Left hindlimb (tissue), 1 donor: ENCODE data around the gene PPP2R2B.
"Not testable (repeated sequence)": the region's sequence is repeated elsewhere in the genome, so short reads cannot be mapped to it uniquely, and the experiment has no call there.

Experiments used
- DNase-seq: peaks from one replicate; pipeline ENCODE4 v3.0.0-alpha.2; 2018

The PPP2R2B gene

DNA sequence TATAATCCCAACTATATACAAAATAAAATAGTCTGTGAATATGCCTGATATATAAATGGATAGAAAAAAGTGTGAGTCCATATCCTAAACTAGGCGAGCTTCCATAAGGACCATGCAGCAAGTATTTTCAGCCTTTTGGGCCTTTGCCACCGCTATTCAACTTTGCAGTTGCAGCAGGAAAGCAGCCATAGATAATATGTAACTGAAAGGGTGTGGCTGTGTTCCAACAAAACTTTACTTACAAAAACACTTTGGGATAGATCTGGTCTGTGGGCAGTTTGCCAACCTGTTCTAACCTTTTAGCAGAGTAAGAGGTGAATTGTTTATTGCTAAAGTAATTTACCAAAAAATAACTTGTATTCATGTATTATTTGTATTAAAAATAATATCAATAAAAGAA, 234.8 kb downstream of the PPP2R2B start:
- no peak for DNase-seq

DNA sequence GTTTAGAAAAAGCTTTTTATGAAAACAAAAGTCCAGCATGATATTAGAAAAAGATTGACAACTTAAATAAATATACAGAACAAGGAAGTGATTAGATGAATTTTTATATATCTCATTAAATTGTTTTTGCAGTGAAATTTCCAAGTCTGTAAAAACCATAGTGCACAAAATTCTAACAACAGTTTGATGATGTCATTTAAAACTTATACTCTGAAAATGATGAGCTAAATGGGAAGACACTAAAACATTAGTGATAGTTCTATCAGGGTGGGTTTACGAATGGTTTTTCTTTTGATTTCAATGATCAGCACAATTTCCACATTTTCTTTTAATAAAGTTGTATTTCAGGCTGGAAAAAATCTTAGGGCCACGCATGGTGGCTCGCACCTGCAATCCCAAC, 236.1 kb downstream of the PPP2R2B start:
- no peak for DNase-seq

DNA sequence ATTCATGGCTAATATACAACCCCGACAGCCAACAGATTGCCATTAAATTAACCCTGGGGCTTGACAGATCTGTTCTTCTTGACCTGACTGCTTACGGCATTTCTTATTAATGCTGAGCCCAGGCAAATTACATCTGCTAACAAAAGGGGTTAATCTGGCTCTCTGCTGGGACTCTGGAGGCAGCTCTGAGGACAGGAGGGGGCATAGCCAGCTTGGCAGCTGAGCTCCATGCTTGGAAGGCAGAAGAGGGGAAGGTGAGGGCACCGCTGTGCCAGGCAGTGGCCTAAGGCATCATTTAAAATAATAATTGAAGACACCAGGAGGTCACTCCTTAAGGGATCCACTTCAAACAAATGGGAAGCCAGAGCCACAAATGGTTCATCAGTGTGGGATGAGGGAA, 236.6 kb downstream of the PPP2R2B start:
- no peak for DNase-seq

DNA sequence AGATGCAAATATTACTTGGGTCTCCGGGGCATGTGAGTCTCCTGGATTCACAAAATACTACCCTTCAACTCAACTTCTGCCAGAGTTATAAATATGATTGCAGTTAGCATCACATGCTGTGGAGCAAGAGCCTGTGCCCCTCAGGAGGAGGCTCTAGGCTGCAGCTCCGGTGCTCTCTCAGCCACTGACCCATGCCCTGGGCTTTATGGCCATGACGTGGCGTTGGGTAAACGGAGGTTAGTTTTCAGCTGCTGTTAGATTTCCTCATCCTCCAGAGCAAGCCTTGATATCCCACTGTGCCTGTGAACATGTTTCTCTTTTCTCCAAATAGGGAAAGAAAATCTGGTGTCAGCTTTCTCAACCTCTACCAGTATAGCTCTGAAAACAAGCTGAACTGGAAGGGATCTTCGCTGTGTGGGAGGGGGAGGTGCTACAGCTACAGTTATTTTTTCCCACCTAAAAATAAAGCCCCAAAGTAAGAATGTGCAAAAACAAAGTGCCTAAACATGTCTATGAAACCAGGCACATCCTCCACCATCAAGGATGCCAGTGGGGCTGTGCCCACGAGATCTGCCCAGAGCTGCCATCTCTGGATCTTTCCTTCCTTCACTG, 238.2 kb downstream of the PPP2R2B start:
- DNase-seq: no peak

DNA sequence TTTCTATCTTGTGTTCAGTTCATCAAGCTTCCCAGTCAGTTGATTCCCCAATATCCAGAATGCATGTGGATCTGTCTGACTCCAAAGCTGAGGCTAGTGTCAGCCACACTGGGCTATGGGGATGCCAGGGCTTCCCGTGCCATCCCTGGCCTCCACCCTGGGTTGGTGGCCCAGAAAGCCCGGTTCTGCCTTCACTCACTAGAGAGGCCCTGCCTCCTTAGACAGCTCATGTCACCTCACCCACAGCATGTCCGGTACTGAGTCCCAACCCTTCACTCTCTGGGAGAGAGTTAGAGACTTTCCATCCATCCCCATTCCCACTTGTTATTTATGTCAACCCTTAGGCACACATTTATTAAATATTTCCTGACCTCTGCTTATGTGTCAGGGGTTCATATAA, 243.1 kb downstream of the PPP2R2B start:
- no peak for DNase-seq

DNA sequence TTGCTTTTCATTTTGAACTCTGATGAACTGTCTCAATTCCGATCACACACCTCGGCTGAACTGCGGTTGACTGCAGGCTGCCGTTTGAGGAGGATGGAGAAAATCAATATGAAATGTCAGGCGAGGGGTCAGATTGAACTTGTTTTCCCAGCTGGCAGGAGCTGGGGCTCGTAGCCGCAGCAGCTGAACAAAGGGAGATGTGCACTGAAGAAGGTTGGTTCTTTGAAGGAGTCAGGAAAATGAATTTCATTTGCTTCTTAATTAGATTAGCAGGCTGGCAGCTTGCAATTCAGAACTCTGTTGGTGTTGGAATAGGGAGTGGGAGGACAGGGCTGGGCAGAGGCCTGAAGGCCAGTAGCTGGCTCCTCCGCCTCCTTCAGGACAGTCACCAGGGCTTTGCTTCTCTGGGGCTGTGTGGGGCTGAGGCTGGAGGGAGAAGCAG, 245.2 kb downstream of the PPP2R2B start:
- no peak for DNase-seq

DNA sequence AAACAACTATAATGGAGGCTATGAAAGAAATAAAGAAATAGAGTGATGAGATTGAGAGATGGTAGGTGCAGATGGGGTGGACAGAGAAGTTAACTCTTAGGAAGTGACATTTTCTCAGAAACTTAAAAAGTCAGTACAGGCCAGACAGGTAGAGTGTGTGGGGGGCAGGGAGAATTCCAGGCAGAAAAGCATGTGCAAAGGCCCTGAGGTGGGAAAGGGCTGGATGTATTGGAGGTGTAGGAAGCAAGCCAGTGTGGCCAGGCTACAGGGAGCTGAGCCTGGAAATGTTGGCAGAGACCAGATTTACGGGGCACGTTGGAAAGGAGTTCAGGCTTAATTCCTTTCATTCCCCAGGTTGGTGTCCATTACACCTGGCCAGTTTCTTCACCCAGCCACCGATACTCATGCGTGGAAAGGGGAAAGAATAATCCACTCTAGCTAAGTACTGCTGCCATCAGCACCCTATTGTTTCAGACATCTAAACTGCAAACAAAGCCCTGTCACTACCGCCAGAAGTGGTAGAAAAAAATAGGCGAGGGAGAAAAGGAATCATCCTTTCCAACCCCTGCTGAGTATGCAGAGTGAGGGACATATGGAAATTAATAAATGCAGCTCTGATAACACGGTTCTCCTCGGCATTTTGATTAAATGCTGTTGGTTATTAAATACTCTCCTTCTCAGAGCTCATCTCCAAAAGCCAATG, 245.8 kb downstream of the PPP2R2B start:
- no peak for DNase-seq

DNA sequence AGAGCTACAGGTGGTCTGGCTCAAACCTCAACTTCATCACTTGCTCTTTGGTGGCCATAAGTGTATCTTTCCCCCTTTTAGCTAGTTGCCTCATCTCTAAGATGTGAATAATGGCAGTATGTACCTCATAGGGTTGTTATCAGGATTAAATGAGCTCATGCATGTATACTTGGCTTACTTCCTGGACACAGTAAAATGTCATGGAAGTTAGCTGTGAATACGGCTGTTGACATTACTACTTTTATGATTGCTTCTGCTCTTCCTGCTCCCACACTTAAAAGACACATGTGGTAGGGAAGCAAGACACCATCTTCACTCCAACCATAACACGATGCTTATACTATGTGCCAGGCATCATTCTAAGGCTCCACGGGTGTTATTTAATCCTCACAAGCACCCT, 248.1 kb downstream of the PPP2R2B start:
- no peak for DNase-seq

DNA sequence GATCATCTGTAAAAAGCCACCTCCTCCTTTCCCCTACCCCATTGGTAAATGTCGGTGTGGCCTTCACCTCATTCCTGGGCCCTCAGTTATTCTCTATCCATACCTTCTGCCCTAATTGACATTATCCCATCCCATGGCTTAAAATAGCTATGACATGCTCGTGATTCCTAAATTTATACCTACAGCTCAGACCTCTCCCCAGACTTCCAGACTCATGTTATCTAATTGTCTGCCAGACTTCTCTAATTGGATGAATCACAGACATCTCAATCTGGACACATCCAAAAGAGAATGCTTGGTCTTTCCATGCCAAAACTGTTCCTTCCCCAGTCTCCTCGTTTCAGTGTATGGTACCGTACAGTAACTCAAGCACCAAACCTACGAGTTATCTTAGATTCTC, 249.6 kb downstream of the PPP2R2B start:
- no peak for DNase-seq

DNA sequence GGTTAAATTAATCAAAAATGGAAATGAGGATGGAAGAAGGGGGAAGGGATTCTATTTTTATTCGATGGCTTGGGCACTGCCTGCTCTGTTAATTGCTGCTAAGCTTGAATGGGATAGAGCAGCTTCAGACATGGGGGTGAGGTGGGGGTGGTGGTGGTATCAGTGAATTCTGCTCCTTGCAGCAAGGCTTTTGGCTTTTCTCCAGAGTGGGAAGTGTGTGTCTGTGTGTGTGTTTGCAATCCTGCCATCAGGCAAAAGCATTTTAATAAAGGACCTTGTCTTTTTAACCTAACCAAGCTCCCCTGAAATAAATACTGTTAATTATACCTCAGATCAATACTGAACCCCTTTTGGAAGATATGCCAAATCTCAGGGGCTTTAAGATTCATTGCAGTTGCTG, 251.6 kb downstream of the PPP2R2B start:
- DNase-seq: no peak

DNA sequence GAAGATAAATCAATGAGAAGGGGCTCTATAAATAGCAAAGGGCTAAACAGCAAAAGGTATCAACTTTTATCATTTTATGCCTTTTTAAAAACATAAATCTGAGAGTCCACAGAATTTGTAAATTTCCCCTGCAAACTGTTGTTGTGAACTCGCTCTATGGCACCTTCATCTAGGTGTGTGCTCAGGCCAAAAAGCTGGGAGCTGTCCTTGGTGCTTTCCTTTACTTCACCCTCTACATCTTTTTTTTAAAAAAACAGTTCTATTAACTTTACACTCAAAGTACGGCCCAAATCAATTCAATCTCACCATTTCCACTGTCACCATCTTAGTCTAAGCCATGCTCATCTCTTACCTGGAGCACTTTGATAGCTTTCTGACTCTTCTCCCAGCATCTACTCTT, 254.4 kb downstream of the PPP2R2B start:
- DNase-seq: no peak

DNA sequence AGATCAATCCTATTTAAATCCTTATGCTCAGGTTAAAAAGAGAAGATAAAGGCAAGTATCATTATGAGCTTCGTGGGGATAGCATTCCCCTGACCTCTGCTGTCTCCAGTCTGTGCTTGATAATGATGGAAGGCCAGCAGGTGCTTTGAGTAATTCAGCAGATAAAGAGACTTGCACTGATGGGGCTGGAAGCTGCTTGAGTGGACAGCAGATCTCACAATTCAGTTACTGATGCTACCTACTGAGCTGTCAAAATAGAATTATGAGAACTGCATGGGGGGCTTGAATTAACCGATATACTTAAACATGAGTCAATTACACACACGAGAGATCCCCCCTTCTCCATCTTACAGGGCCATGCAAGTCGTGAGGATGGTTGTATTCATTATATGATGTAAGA, 254.9 kb downstream of the PPP2R2B start:
- no peak for DNase-seq

DNA sequence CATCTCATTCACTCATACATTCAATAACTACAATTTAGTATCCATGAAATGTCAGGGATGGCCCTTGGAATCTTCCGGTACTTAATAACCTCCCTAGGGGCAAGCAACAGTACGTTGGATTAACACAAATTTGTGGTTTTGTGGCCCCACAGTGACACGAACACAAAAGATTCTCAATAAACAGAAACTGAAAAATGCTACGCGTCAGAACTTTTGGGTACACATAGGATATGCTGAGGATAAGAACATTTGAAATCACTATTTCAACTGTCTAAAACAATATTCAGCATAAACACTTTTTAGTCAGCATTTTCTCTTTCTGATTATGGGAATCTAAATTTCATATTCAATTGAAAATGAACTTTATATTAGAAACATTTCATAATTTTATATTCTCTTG, 255.5 kb downstream of the PPP2R2B start:
- DNase-seq: no peak

DNA sequence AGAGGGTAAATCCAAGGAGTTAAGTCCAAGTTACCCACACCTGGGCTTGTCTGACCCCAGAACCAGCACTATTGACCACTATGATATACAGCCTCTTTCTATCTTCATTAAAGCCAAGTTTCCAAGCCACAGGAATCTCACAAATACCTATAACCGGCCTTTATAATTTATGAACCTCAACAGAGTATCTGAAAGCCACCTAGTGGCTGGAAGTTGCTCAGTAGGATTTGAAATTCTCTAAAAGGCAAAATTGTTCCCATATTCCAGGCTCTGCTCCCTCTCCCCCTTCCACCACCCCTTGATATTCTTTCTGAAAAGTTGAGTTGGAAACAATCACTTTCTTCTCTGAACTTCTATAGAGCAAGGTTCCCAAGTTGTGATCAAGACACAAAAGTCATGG, 256.2 kb downstream of the PPP2R2B start:
- DNase-seq: no peak

DNA sequence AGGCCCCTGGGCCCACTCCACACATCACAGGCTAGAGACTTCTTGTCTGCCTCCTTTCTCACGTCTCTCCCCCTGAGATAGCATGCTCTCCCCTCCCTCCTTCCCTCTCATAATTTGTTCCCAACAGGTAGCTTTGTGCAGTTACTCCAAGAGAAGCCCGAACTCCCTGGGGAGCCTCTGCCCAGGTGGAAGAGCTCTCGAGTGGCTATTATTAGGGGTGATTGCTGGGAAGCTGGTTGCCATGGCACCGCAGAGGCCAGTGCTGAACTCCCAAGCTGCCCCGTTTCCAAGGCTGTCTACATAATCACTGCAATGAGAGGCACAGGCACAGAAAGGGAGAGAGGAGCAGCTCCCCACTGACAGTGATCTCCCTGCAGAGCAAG, 257.9 kb downstream of the PPP2R2B start:
- no peak for DNase-seq

DNA sequence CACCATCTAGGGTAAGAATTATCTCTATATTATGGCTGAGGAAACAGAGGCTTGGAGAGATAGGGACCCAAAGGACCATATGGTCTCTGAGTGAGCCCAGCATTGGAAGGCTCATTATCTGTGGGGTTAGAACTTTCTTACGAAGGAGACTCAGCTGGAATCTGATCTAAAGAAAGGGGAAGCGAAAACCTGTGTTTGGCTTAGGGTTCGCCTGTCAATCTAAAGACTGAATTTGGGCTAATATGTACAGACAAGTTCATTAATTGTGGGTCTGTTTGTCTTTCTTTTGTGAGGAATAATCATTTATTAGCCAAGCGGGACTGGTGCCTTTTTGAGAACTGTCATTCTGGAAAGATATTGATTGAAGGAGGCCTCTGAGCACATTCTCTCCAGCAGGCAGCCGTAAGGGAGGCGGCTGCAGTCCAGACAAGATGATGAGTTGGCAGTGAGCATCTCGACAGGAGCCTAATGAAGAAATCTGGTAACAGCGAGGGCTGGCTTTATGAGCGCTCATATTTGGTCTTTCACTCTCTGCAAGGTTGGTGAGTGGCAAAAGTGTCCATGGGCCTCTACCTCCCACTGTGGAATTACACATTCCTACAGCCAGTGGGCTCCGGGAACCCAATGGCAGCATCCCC, 258.4 kb downstream of the PPP2R2B start:
- DNase-seq: no peak

DNA sequence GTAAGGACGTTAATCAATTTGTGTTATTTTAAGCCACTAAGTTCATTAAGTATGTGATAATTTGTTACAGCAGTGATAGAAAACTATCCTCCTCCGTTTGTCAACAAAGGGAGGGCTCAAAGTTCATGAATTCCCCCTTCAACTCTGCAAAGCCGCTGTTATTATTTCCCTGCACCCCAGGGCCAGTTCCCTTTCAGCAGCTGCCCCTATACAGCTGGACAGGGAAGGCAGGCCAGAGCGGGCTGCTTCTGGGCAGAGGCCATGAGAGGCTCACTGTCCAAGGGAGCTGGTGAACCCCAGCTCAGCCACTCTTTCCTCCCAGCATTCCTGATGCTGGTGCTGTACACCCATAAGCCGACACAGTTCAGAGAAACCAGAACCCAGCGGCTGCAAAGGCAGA, 260.1 kb downstream of the PPP2R2B start:
- no peak for DNase-seq

DNA sequence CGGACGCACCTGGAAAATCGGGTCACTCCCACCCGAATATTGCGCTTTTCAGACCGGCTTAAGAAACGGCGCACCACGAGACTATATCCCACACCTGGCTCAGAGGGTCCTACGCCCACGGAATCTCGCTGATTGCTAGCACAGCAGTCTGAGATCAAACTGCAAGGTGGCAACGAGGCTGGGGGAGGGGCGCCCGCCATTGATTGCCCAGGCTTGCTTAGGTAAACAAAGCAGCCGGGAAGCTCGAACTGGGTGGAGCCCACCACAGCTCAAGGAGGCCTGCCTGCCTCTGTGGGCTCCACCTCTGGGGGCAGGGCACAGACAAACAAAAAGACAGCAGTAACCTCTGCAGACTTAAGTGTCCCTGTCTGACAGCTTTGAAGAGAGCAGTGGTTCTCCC, 268.8 kb downstream of the PPP2R2B start:
- not testable (repeated sequence) for DNase-seq

DNA sequence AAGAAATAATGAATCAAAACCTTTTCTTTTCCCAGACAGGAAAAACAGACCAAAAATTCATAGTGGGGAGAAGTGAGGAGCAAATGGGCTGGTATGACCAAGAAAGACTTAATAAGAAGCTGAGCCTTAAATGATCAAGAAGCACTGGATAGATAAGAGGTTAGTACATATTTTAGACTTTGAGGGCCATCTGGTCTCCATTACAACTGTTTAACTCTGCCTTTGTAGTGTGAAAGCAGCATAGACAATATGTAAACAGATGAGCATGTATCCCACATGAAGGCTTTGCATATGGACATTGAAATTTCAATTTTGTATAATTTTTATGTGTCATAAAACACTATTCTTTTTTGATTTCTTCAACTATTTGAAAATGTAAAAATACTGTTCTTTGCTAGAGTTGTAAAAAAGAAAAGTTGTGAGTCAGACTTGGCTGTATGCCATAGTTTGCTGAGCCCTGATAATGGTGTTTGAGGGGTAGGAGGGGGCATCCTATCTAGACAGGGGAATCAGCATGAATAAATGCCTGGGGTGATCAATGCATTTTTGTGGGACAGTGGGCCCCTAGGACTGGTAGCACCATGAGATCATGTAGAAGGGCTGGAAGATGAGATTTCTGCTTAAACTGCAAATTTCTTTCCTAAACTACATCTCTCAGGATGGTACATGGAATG, 270.8 kb downstream of the PPP2R2B start:
- DNase-seq: no peak

DNA sequence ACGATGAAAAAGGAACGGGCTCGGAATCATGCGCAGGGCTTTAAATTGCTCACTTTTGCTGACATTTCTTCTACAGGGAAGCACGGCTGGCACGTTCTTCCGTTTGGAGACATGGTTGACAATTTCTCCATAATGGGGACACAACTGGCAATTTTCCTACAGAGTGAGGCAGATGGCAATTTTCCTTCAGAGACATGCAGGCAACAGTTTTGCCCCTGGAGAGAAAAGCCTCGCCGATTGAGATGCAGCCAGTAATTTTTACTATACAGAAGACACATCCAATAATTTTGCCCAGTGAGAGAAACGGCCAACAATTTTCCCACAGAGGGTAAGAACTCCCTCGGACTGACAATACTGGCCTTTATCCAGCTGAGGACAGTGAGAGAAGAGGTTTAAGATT, 271.7 kb downstream of the PPP2R2B start:
- no peak for DNase-seq

DNA sequence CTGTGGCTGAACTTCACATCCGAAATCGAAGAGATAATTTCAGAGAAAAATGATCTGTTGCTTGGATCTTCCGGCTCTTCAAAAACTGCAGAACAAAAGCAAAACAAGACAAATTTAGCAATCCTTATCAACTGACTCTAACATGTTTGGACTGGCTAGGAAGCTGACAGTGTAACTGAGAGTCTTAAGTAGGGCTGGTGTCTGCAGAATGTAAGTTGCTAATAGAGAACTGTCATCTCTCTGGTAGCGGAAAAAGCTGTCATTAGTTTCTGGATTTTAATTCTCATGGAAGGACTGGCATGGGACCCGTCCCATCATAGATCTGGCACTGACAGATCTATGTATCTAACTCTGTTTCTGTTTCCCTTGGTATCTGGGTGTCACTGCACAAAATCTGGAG, 278.2 kb downstream of the PPP2R2B start:
- no peak for DNase-seq

DNA sequence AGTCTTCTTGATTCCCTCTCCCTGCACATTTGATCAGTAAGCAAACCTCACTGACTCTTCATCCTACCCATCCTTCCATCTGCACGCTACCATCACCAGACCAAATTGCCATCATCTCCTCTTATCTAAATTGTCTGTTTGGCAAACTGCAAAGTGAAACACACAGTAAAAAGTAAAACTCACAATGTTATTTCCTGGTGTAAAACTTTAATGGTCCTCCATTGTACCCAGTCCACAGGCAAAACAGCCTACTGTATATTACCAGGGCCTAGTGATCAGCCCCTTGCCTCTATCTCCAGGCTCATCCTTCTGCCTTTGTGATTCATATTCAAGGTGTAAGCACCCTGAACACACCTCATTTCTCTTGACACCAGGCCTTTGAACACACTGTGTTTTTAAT, 279.3 kb downstream of the PPP2R2B start:
- DNase-seq: no peak

DNA sequence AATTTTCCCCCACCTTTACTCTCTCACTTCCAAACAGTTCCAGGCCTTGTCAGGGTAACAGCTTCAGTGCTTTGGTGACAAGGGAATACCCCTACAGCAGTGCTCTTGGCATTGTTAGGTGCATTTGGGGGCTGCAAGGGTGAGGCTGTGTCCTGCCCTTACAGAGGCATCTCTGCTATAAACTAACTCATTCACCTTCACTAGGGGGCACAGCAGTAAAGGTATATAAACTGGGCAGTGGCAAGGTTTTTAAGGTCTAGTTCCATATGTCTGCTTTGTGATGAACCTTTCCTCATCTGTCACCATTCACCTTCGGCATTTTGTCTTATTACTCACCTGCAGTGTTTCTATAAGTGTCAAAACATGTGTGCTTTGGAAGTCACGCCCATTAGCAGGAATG, 283.5 kb downstream of the PPP2R2B start:
- DNase-seq: no peak

DNA sequence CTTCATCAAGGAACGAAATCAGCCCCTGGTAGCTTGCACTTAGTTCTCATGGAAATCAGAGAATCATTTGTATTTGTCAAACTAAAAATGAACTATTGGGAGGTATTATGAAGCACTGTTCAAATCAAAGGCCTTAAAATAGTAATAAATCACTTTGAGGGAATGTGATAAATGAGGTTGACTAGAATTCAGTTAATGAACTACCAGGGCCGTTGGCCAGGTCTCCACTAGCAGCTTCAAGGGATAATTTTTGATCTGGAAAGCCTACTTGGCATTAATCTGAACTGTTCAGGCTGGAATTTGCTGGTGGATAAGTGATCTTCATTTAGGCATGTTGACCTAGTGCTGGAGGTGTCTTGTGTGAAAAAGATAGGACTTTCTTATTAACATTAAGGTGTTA, 286.2 kb downstream of the PPP2R2B start:
- DNase-seq: no peak
